Colon (tissue), 2 donors: ENCODE data around the gene KRT16.
"Not testable (repeated sequence)": the region's sequence is repeated elsewhere in the genome, so short reads cannot be mapped to it uniquely, and the experiment has no call there.

Experiments
- FAIRE-seq: peaks from 2 replicates; lab custom pipeline; 2012; peaks lifted over from hg19 to GRCh38; lab: Jason Lieb, UNC
- donor health status: control.
- donor health status: control.

The KRT16 gene

DNA sequence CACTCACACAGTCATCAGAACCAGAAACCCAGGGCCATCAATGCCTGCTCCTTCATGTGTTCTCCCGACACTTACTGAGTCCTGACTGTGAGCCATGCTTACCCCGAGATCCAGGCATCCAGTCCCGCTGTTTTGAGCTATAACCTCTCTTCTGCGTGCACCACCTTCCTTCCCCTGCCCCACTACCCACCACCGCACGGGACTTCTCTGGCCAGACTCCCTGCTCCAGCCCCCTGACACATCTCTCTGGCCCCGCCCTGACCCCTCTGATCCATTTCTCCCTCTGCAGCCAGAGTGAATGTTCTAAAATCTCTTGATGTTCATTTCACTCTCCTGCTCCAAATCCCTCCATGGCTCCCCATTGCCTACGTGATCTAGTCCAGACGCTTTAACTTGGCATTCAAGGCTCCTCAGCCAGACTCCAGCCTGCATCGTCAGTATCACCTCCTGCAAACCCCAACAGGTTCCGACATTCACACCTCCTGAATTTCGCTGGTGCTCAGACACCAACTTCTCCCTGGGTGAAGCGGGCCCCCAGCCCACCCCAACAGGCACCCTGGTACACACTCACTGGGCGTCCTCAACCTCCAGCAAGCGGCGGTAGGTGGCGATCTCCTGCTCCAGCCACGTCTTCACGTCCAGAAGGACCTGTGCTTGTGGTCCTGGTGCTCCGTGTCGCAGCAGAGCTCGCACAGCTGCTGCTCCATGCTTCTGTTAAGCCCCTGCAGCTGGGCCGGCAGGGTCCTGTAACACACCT, 14.9 kb upstream of the KRT16 start:
- FAIRE-seq, result no peak

DNA sequence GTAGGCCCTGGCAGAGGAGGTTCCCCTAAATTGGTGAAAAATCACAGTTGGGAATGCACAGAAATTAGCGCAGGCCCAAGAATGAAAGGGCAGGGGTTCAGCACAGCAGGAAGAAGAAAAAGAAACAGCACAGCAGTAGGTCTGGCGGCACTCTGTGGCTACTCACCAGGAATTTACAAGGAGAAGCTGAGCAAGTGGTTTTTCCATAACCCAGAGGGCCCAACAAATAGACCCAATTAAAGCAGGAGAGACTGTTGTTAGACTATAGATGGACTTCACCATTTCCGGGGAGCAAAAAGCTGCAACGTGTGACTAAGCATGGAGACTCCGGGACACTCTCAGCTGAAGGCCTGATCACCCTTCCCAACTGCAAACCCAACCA, 14.3 kb upstream of the KRT16 start:
- FAIRE-seq, result not testable (repeated sequence)

DNA sequence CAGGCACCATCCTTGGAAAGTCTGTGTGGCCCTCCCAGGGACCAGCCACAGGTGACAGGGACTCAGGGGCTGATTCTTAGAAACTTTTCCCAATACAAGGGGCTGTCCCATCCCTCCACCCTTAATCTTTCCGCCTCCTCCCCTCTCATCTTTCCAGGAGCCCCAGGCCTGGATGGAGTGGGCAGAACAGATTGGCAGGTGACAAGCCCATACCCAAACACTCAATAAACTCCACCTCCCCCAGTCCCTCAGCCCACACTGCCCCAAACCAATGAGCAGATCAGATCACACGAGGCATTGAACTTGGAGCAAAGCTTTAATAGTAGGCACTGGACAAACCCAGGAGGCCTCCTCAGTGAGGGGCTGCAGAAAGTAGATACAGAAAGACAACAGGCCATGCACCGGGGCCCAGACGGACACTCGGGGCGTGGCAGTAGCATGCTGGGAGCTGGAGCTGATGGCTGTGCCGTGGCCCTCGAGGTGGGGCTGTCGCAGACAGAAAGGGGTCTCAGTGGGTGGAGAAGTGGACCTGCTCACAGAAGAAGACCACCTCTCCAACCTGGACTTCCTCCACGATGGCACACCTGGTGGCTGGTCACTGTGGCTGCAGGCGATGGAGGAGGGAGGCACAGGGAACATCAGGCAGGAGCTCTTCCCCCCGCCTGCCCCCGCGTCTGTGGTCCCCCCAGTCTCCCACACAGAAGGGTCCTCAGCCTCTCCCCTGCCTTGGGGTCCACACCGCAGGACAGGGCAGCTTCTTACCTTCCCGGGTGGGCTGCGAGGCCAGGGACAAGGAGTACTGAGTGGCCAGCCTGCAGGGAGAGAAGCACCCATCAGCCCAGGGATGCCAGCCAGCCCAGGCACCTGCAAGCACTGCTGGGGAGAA, 13.7 kb upstream of the KRT16 start:
- not testable (repeated sequence) for FAIRE-seq

DNA sequence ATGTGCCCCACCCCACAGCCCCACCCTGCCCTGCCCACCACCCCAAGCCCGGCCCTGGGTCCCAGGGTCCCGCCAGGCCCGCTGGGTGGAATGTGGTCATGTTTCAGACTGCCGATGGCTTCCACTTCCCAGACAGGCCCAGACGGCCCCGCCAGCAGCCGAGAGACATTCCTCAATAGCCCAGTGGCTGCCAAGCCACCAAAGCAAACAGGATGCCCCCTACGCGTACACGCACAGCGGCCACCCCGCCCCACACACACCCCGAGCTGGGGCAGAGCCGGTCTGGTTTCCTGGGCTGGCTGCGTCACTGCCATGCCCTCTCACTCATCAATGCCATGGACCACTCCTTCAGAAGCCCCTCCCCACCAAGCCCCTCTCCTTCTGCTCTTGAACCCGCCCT, 13.0 kb upstream of the KRT16 start:
- FAIRE-seq, result no peak

DNA sequence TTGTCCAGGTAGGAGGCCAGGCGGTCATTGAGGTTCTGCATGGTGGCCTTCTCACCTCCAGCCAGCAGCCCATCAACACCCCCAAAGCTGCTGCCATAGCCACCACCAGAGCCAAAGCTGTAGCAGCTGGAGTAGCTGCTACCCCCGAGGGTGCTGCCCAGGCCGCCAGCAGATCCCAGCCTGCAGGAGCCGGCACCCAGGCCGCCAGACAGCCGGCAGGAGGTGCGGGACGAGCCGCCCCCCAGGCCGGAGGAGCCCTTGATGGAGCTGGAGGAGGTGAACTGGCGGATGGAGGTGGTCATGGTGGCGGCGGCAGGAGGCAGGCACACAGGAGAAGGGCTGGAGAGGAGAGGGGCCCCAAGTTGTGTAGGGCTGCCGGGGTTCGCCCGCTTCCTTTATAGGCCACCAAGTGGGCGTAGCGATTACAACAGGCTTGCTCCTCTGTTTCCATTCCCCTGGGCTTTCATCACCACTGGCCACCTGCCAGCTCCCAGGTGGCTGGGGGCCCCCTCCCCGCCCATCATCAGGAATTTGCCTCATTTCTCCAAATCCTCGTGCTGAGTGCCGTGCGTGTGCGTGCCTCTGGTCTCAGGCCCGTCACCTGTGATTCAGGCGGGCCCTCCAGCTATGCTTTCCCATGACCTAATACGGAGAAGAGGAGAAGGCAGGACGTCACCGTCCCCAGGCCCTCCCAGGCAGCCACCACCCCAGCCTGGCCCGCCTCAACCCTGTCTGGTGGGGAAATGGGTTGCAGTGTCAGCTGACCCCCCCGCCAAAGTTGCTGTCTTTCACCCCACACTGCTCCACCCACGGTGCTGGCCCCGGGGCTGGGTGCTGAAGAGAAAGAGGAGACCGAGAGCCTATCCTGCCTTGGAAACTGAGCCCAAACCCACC, 11.9 kb upstream of the KRT16 start, which contains the start of gene KRT17:
TSS of gene KRT17 (minus strand) at position 368 of the 894 bp plus-strand sequence. CDS start at position 302, 66 bp downstream.
- FAIRE-seq, result no peak

DNA sequence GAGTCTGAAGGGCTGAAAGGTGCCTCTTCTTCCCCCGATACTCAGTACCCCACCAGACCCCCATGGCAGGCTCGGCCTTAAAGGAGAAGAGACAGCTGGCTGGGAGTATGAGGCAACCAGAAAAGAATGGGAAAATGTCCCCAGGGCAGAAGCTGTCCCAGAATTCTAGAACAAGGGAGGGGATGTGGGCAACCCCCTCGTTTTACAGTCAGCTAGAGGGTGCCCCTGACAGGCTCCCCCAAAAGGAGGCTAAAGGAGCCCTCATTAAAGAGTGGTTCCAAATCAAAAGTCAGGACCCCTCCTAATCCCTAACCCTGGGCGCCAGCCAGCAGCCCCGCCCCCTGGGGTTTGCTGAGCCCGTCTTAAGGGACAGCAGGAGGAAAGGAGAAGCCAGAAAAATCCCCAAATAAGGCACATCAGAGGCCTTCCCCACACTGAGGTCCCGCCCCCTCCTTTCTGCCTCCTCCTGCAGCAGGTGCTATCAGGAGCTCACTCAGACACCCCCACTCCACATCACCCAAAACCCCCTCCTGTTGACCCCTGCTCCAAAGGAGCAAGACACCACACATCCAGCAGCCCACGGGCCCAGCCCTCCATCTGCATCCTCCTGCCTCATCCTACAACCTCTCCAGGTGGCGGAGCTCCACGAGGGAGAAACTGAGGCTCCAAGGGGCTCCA, 10.8 kb upstream of the KRT16 start:
- not testable (repeated sequence) for FAIRE-seq

DNA sequence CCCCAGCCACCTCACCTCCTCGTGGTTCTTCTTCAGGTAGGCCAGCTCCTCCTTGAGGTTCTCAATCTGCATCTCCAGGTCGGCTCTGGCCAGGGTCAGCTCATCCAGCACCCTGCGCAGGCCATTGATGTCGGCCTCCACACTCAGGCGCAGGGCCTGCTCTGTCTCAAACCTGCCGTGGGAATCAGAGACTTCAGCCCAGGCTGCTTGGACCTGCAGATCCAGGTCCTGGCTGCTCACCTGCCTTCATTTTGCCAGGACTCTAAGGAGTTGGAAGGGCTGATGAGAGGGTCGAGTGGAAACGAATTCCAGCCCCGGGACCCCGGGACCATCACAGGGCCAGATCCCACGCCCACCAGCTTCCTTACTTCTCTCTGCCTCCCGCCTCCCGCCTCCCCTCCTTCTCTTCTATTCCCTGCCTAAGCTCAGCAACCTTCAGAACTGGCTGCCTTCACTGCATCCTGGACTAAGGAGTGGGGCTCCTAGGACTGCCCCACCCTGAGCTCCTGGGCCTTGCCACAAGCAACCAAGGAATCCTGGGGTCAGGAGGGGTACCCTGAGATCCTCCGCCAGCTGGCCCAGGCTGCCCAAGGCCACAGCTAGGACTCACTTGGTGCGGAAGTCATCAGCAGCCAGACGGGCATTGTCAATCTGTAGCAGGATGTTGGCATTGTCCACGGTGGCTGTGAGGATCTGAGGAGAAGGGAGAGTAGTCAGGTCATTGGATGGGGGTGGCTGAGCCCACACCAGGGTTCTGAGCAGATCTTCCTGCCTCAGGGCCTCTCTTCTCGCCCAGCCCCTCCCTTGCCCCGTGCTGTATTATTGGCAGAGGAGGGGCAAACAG, 10.0 kb upstream of the KRT16 start:
- not testable (repeated sequence) for FAIRE-seq

DNA sequence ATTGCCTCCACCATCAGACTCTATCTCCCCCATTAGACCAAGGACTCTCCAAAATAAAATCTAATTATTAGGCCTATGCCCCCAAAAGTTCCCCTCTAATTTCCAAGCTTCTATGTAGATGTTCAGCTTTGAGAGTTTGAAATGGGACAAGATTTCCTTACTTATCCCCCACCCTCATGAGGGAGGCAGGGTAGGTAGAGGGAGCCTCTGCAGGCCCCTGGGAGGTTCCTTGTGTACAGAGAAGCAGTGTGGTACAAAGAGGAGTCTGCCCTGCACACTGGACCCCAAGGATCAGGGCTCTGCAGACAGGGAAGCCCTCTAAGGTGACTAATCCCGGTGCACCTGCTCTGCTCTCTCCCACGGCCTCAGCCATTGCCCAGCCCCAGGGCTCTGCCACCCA, 9.3 kb upstream of the KRT16 start:
- FAIRE-seq, result no peak

DNA sequence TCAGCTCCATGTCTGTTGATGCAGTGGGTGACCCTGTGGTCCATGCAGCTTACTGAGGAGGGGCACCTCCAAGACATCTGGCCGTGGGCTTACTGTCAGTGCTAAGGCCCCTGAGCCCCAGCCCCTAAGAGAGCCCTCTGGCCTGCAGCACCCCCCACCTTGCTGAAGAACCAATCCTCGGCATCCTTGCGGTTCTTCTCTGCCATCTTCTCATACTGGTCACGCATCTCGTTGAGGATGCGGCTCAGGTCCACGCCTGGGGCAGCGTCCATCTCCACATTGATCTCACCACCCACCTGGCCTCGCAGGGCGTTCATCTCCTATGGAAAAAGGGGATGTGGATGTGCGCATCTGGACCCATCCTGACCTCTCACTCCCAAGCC, 8.9 kb upstream of the KRT16 start:
- not testable (repeated sequence) for FAIRE-seq

DNA sequence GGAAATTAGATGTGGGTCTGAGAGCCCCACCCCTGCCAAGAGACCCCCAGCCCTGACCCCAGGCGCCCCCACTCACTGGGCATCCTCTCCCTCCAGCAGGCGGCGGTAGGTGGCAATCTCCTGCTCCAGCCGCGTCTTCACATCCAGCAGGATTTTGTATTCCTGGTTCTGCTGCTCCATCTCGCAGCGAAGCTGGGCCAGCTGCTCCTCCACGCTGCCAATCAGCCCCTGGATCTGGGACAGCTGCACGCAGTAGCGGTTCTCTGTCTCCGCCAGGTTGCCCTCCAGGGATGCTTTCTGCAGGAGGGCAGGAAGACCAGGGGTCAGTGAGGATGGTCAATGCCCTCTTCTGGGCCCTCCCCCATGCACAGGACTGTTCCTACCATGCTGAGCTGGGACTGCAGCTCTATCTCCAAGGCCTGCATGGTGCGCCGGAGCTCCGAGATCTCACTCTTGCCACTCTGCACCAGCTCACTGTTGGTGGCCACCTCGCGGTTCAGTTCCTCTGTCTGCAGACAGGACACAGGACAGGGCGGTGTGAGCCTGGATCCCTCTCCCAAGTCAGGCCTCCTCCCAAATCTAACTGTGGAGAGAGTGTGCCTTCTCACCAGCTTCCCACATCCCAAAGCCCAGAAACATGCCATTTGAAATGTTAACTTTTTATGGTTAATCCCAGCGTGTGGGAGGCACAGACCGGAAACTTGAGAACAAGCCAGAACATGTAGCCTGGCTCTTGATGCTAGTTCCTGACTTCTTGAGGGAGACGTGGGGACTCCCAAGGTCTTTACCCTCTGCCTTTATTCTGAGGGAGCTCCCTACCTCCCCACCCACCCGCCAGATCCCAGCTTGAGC, 8.2 kb upstream of the KRT16 start:
- FAIRE-seq, result no peak

DNA sequence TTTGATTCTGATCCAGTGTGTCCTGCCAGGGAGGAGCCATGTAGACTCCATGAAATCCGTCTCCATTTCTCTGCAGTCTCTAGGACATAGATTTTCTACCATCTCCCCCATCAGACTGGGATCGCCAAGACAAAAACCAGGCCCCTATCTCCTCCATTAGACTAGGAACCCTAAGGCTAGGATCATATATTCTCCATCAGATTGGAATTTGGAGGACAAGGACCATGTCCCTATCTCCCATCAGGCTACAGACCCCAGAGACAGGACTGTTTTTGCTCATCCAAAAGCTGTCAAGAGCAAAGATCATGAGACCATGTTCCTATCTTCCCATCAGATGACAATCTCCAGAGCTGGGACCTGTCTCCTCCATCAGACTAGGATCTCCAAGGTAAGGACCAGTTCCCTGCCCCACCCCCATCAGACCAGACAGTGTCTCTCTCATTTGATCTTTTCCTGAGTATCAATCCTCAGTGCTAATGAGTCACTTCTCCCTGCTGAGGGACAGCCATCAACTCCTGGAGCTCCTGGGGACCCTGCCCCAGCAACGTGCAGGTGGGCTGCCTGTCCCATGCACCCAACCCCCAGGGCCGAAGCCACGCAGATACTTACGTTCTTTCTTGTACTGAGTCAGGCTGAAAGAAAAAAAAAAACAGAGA, 7.5 kb upstream of the KRT16 start:
- FAIRE-seq, result not testable (repeated sequence)

DNA sequence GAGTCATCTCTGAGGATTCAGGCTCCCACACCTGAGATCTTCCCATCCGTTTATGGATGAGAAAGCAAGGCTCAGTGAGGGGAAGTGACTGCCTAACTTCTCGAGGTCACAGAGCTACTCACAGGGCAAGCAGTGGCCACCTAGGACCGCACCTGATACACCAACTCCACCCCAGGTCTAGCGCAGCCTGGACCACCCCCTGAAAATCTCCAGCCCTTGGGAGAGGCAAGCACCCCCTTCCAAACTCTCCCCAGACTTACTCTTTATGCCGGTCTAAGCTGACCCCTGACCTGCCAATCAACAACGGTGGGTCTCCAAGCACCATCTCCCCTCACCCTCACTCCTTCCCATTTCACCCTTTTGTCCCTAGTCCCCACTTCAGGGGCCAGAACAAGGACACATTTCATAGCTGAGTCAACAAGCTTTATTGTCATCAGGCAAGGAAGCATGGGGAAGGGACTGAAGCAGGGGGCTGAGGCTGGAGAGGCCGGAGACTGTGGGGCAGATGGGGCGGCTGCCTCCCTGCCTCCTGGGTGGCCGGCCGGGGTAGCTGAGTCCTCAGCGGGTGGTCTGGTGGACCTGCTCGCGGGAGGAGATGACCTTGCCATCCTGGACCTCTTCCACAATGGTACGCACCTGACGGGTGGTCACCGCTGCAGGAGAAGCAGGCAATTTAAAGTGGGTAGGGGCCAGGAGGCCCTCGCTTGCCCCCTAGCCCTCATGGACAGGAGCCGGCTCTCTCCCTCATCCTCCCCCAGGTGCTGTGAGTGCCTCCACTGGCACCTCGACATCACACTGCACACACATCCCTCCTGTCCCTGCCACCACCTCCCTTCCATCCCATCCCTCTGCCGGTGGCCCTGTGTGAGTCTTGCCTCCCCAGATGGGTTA, 6.7 kb upstream of the KRT16 start:
- FAIRE-seq, result no peak

DNA sequence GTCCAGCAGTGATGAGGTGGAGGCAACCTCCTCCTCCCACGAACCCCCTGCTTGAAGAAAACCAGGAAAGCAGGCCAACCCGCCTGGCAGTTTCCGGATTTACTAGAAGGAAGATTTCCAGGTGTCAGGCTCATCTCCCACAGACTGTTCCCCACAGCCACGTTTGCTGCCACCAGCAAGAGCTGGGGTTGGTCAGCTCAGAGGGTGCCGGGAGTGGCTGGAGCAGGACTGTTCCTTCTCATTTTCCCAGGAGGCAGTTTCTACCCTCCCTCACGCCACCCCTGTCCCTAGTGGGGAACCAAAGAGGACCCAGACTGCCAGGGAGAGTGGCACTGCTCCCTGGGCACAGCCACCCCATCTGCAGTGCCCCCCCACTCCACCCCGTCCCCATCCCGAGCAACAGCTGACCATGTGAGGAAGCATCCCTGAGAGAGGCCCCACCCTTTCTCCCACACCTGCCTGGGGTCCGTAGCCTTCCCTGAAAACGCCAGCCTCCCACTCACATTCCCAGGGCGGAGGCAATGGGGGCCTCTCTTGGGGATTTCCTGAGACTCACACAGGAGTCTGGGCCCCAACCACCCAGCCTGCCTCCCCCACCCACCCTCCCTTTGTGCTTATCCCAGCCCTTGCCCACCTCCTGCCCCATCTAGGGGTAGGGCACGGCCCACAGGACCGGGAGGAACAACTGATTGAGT, 5.9 kb upstream of the KRT16 start:
- no peak for FAIRE-seq

DNA sequence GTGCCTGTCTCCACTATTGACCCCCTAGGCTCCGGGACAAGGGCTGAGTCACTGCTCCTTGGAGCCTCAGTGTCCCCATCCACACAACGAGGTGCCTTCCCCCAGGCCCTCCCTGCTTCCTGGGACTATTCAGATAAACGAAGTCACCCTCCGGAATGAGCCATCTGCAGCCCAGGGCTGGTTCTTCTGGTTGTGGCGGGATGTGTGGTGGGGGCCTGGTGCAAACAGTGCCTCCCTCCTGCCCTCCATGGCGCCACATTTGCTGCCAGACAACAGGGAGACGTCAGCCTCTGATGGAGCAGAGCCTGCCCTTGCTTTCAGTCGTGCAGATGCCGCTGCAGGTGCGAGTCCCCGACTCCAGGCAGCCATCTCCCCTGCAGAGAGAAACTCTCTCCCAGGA, 5.1 kb upstream of the KRT16 start:
- no peak for FAIRE-seq

DNA sequence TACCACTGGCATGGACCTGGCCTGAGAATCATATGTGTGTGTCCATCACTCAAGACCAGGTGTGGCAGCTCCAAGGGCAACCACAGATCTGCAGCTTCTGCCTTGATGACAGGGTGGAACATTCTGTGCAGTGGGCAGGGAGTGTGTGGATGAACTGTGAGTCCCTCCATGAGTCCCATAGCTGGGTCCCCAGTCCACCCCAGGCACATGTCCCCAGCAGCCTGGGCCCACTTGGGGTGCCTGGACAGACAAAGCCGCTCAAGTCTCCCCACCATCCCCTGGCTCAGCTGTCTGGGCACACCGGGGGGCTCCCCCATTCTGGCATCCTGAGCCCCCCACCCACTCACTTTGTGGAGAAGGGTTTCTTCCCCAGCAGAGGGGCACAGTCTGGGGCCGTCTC, 4.6 kb upstream of the KRT16 start:
- no peak for FAIRE-seq

DNA sequence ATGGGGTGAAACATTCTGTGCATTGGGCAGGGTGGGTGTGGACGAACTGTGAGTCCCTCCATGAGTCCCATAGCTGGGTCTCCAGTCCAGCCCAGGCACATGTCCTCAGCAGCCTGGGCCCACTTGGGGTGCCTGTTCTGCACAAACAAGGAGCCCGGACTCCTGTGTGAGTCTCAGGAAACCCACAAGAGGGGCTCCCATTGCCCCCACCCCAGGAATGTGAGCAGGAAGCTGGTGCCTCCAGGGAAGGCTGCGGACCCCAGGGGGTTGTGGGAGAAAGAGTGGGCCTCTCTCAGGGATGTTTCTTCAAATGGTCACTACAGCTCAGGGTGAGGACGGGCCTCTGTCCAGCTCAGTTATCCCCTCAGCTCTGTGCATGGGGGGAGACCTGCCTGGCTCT, 3.9 kb upstream of the KRT16 start:
- not testable (repeated sequence) for FAIRE-seq

DNA sequence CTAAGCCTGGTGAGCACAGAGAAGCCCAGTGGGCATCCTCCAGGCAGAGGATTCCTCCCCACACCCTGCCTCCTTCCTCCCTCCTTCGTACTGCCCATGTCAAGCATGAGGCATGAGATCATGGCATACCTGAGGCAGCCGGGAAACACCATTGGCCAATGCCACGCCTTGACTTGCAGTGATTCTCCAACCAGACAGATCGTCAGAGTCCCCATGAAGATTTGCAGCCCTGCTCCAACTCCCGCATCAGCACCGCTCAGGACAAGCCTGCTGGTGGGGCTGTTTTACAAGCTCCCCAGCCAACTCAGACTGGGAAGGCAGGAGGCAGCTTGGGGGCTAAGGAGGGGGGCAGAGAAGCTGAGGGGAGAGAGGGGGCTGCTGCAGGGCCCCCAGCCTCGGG, 2.9 kb upstream of the KRT16 start:
- no peak for FAIRE-seq

DNA sequence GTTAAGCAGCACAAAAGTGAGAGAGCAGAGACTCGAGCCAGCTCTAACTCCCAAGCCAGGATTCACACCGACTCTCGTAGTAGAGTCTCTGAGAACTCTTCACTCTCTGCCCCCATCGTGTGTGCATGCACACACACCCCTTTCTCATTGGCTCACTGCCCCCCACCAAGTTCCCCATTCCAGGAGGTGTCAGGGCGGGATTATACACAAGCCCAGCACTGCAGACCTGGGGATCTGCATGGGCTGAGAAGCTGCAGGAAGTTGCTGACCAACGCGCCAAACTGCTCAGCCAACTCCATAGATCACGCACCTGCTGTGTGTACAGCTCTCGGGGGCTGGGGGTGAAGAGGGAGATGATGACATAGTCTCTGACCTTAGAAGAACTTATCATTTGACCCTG, 2.2 kb upstream of the KRT16 start:
- not testable (repeated sequence) for FAIRE-seq
